ENCODE results near the gene WASF3.

WASF3 gene

GRCh38 chr13:26548205-26548765 is 9.2 kb upstream of the WASF3 start:
- DNase-seq (ENCODE audit: low read depth), result no peak

- no peak for DNase-seq (ENCODE audit: low read depth)
These were observed 7.8 kb upstream of the WASF3 start for GRCh38 chr13:26549713-26550112.

- no peak for DNase-seq (ENCODE audit: low read depth)
These were observed 6.1 kb upstream of the WASF3 start for GRCh38 chr13:26551255-26551860.

- DNase-seq (ENCODE audit: low read depth), result no peak
These were observed 2.1 kb upstream of the WASF3 start for GRCh38 chr13:26555413-26555812.

GRCh38 chr13:26557051-26557392 is 461 bp upstream of the WASF3 start:
- DNase-seq (ENCODE audit: low read depth), result no peak

- DNase-seq (ENCODE audit: low read depth), result no peak
These were observed 757 bp downstream of the WASF3 start for GRCh38 chr13:26558074-26558805.

GRCh38 chr13:26558987-26559386 is 1.5 kb downstream of the WASF3 start:
- DNase-seq (ENCODE audit: low read depth), result no peak

- no peak for DNase-seq (ENCODE audit: low read depth)
These were observed 3.0 kb downstream of the WASF3 start for GRCh38 chr13:26560456-26560855.

- DNase-seq (ENCODE audit: low read depth), result no peak
These were observed 3.6 kb downstream of the WASF3 start for GRCh38 chr13:26561067-26561466.

- DNase-seq (ENCODE audit: low read depth), result no peak
These were observed 4.4 kb downstream of the WASF3 start for GRCh38 chr13:26561651-26562511.

- no peak for DNase-seq (ENCODE audit: low read depth)
These were observed 5.0 kb downstream of the WASF3 start for GRCh38 chr13:26562512-26562890.

GRCh38 chr13:26563713-26564112 is 6.2 kb downstream of the WASF3 start:
- no peak for DNase-seq (ENCODE audit: low read depth)

GRCh38 chr13:26568132-26568815 is 10.8 kb downstream of the WASF3 start:
- DNase-seq (ENCODE audit: low read depth), result no peak

GRCh38 chr13:26571518-26571917 is 14.0 kb downstream of the WASF3 start:
- DNase-seq (ENCODE audit: low read depth), result no peak

GRCh38 chr13:26575244-26575643 is 17.8 kb downstream of the WASF3 start:
- DNase-seq (ENCODE audit: low read depth), result no peak

GRCh38 chr13:26579580-26579979 is 22.1 kb downstream of the WASF3 start:
- DNase-seq (ENCODE audit: low read depth), result no peak

- no peak for DNase-seq (ENCODE audit: low read depth)
These were observed 26.2 kb downstream of the WASF3 start for GRCh38 chr13:26583662-26584061.

- DNase-seq (ENCODE audit: low read depth), result no peak
These were observed 27.2 kb downstream of the WASF3 start for GRCh38 chr13:26584713-26585112.

GRCh38 chr13:26585136-26585535 is 27.7 kb downstream of the WASF3 start:
- DNase-seq (ENCODE audit: low read depth), result no peak

GRCh38 chr13:26587251-26587650 is 29.8 kb downstream of the WASF3 start:
- DNase-seq (ENCODE audit: low read depth), result no peak

- DNase-seq (ENCODE audit: low read depth), result no peak
These were observed 31.7 kb downstream of the WASF3 start for GRCh38 chr13:26589226-26589625.

- DNase-seq (ENCODE audit: low read depth), result no peak
These were observed 32.3 kb downstream of the WASF3 start for GRCh38 chr13:26589754-26590153.

Data from activated T-cell treated with anti-CD3 and anti-CD28 coated beads for 48 hours (primary cell).